Peyer's patch (tissue), 4 donors: ENCODE data around the gene EDC4.

ENCODE experiments used
- POLR2A ChIP-seq, 2 donors: fragments of 450-650 bp; IDR thresholded peaks; one replicate each; pipeline ENCODE4 v1.5.1; 2017; ENCODE audit warnings: antibody characterized with exemption in 2 of 2, mild to moderate bottlenecking in 2 of 2, moderate library complexity in 2 of 2
- TF ChIP-seq, protein P1 (sequence below), 6 experiments: fragments of 450-650 bp in 4 of 6; fragments of 200-600 bp in 2 of 6; sonication (generic) in 1 of 6; IDR thresholded peaks; one replicate each; pipeline ENCODE4 v1.5.1; 2017 to 2019; ENCODE audit warnings: antibody characterized with exemption in 6 of 6, mild to moderate bottlenecking in 3 of 6, moderate library complexity in 1 of 6

DNA sequence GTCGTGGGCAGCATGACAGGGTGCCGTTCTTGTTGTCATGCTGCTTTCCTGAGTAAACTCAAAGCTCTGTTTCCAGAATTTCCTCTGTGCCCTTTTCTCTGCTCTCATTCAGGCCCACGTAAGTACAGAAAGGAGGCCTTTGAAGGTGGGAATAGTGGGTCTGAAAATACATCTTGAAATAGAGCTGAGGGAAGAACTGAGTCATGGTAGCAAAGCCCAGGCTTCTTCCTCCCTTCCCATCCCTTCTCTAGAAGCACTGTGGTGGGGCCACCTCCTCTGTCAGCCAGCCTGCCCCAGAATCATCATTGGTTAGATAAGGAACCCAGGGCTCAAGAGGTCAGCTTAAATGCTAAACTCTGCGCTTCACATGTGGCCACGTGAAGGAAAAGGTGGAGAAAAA lies 49.4 kb downstream of the EDC4 start:
- TF ChIP-seq, protein P1, sequence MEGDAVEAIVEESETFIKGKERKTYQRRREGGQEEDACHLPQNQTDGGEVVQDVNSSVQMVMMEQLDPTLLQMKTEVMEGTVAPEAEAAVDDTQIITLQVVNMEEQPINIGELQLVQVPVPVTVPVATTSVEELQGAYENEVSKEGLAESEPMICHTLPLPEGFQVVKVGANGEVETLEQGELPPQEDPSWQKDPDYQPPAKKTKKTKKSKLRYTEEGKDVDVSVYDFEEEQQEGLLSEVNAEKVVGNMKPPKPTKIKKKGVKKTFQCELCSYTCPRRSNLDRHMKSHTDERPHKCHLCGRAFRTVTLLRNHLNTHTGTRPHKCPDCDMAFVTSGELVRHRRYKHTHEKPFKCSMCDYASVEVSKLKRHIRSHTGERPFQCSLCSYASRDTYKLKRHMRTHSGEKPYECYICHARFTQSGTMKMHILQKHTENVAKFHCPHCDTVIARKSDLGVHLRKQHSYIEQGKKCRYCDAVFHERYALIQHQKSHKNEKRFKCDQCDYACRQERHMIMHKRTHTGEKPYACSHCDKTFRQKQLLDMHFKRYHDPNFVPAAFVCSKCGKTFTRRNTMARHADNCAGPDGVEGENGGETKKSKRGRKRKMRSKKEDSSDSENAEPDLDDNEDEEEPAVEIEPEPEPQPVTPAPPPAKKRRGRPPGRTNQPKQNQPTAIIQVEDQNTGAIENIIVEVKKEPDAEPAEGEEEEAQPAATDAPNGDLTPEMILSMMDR (IDR thresholded peaks at IDR 0.05) = no peak
- no peak for TF ChIP-seq POLR2A (IDR thresholded peaks at IDR 0.05)
